ENCODE data around the gene EFHB. TPM values are rescaled to one million over a fixed set of nuclear protein-coding genes. Genes with fewer than 3 reads are reported as not detected.
"Not testable (repeated sequence)": the region's sequence is repeated elsewhere in the genome, so short reads cannot be mapped to it uniquely, and the experiment has no call there.

Gene EFHB
- total and polyA plus RNA-seq, 2 experiments from 2014 or later = 0.15 to 0.39 TPM

DNA sequence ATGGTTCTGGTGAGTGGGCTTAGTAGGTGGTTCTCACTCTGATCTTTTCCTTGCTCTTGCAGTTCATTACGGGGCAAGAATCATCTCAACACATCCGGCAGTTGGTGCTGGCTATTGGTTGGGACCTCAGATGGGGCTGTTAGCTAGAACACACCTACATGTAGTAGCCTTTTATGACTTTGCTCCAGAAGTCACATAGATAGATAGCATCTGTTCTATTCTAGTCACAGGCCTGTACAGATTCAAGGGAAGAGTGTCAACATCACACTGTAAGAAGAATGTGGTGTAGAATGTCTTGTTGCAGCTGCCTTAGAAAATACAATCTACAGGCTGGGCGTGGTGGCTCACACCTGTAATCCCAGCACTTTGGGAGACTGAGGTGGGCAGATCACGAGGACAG, 27.9 kb upstream of the EFHB start:
- H3K36me3 ChIP-seq = peaks cover 4% of the 10 kb centered on the region
- H3K4me3 ChIP-seq = no peak overlapping the region

GRCh38 chr3:19960696-19961095, 26.7 kb upstream of the EFHB start:
- TF ChIP-seq, protein P1, sequence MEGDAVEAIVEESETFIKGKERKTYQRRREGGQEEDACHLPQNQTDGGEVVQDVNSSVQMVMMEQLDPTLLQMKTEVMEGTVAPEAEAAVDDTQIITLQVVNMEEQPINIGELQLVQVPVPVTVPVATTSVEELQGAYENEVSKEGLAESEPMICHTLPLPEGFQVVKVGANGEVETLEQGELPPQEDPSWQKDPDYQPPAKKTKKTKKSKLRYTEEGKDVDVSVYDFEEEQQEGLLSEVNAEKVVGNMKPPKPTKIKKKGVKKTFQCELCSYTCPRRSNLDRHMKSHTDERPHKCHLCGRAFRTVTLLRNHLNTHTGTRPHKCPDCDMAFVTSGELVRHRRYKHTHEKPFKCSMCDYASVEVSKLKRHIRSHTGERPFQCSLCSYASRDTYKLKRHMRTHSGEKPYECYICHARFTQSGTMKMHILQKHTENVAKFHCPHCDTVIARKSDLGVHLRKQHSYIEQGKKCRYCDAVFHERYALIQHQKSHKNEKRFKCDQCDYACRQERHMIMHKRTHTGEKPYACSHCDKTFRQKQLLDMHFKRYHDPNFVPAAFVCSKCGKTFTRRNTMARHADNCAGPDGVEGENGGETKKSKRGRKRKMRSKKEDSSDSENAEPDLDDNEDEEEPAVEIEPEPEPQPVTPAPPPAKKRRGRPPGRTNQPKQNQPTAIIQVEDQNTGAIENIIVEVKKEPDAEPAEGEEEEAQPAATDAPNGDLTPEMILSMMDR (IDR thresholded peaks at IDR 0.05; ENCODE audit: low read depth, low read length) = no peak
- H3K9me3 ChIP-seq (ENCODE audit: low read depth) = no peaks in the 10 kb centered on the region
- no peaks in the 10 kb centered on the region for H3K27me3 ChIP-seq
- peaks cover 4% of the 10 kb centered on the region for H3K36me3 ChIP-seq
- H3K4me3 ChIP-seq = no peak overlapping the region
- H3K27ac ChIP-seq = peak overlapping the region; percentile 55
- DNase-seq (ENCODE audit: low read depth in 1 of 2, low spot score in 1 of 2) = no peak
- peaks cover 10% of the 10 kb centered on the region for H3K4me1 ChIP-seq (ENCODE audit: low read depth)

More for the DNA sequence above, 27.9 kb upstream of the EFHB start:
- H3K4me1 ChIP-seq (ENCODE audit: low read depth) = peaks cover 10% of the 10 kb centered on the region
- H3K9me3 ChIP-seq (ENCODE audit: low read depth) = no peaks in the 10 kb centered on the region
- H3K27me3 ChIP-seq = no peaks in the 10 kb centered on the region
- peak in 1 of 2 donors; percentile 10 for DNase-seq (ENCODE audit: low read depth in 1 of 2, low spot score in 1 of 2)
- peak overlapping the region; percentile 55 for H3K27ac ChIP-seq
- TF ChIP-seq, protein P1 (IDR thresholded peaks at IDR 0.05; ENCODE audit: low read depth, low read length) = no peak

GRCh38 chr3:19959505-19959904, 25.5 kb upstream of the EFHB start:
- H3K9me3 ChIP-seq (ENCODE audit: low read depth) = no peaks in the 10 kb centered on the region
- no peak for DNase-seq (ENCODE audit: low read depth in 1 of 2, low spot score in 1 of 2)
- no peaks in the 10 kb centered on the region for H3K27me3 ChIP-seq
- H3K4me1 ChIP-seq (ENCODE audit: low read depth) = peaks cover 10% of the 10 kb centered on the region
- H3K4me3 ChIP-seq = no peak overlapping the region
- H3K27ac ChIP-seq = no peak overlapping the region
- peaks cover 11% of the 10 kb centered on the region for H3K36me3 ChIP-seq
- TF ChIP-seq, protein P1 (IDR thresholded peaks at IDR 0.05; ENCODE audit: low read depth, low read length) = no peak

- H3K9me3 ChIP-seq (ENCODE audit: low read depth); H3K4me3 ChIP-seq; H3K27ac ChIP-seq; DNase-seq (ENCODE audit: low read depth in 1 of 2, low spot score in 1 of 2); H3K27me3 ChIP-seq; H3K4me1 ChIP-seq (ENCODE audit: low read depth): not testable (repeated sequence)
- H3K36me3 ChIP-seq = peaks cover 27% of the 10 kb centered on the region
These were observed 23.3 kb upstream of the EFHB start for GRCh38 chr3:19957354-19957753.

GRCh38 chr3:19954676-19955075, 20.7 kb upstream of the EFHB start:
- TF ChIP-seq, protein P1 (IDR thresholded peaks at IDR 0.05; ENCODE audit: low read depth, low read length) = no peak
- Histone ChIP-seq H3K27me3 (no peaks in the 10 kb centered on the region), H3K9me3 (ENCODE audit: low read depth) (no peaks in the 10 kb centered on the region), H3K27ac (no peak overlapping the region), H3K4me1 (ENCODE audit: low read depth) (no peaks in the 10 kb centered on the region), H3K4me3 (no peak overlapping the region), H3K36me3 (peaks cover 23% of the 10 kb centered on the region)
- no peak for DNase-seq (ENCODE audit: low read depth in 1 of 2, low spot score in 1 of 2)

- TF ChIP-seq, protein P1 (IDR thresholded peaks at IDR 0.05; ENCODE audit: low read depth, low read length) = no peak
- Histone ChIP-seq H3K27ac (no peak overlapping the region), H3K4me1 (ENCODE audit: low read depth) (peaks cover 12% of the 10 kb centered on the region), H3K27me3 (no peaks in the 10 kb centered on the region), H3K4me3 (no peak overlapping the region), H3K9me3 (ENCODE audit: low read depth) (no peaks in the 10 kb centered on the region), H3K36me3 (peaks cover 23% of the 10 kb centered on the region)
- no peak for DNase-seq (ENCODE audit: low read depth in 1 of 2, low spot score in 1 of 2)
These were observed 16.3 kb upstream of the EFHB start for GRCh38 chr3:19950316-19950715.
